HG03571 (cell line): ENCODE measurements around the gene SEC14L3.
"Not testable (repeated sequence)": the region's sequence is repeated elsewhere in the genome, so short reads cannot be mapped to it uniquely, and the experiment has no call there.

Source experiments
- ATAC-seq: cut with Tn5 transposase; IDR thresholded peaks from one replicate; pipeline ENCODE4 v1.9.1; 2021; ENCODE audit not compliant: unreplicated experiment

Gene SEC14L3

DNA sequence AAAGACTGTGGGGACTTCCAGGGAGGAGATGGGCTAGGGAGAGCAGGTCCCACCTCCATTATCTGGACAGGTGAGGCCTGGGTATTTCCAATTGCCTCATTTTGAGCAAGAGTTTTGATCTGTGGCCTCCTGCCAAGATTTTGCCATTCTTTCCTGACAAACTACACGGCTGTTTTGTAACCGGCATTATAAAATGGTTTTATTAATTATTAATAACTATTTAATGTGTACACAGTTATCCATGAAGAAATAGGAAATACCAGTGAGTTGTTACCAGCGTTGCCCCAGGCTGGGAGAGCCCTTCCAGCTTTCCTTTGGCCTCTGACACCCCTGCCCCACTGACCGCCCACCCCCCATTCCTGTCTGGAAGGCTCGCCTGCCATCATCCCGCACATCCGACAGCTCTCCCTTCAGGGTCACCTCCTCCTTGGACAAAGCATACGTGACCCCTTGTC, 14.9 kb upstream of the SEC14L3 start:
- no peak for ATAC-seq

DNA sequence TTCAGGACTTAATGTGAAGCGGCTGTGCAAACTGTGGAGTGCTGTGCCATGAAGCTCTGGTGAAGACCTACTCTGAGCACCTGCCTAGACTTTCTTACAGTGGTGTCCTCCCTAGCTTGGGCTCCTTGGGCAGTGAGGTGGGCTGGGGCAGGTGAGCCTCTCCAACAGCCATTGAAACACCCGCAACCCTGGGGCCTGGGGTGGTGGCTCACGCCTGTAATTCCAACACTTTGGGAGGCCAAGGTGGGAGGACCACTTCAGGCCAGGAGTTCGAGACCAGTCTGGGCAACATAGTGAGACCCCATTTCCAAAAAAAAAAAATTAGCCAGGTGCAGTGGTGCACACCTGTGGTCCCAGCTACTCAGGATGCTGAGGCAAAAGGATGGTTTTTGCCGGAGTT, 14.3 kb upstream of the SEC14L3 start:
- ATAC-seq = no peak

- ATAC-seq = no peak
Measured at GRCh38 chr22:30485362-30485988, 13.7 kb upstream of the SEC14L3 start.

GRCh38 chr22:30483169-30483568, 11.4 kb upstream of the SEC14L3 start:
- ATAC-seq = no peak

GRCh38 chr22:30481711-30482110, 9.9 kb upstream of the SEC14L3 start:
- no peak for ATAC-seq

DNA sequence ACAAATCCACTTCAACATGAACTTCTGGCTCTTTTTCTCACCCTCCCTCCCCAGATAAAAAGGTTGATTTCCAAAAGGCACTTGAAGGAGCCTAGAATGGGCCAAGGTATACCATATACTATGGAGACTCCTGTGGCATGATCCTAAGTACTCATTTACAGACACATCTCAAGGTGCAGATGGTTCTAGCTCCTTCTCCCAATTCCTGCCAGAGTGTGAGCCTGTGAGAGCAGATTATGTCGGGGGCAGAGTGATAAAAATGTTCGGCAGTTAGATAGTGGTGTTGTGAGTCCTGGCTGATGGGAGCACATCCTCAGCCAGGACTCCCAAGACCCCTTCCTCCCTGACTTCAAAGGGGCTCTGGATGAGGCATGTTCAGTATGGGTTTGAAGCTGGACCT, 8.2 kb upstream of the SEC14L3 start:
- no peak for ATAC-seq

- no peak for ATAC-seq
Measured at GRCh38 chr22:30474683-30475424, 3.0 kb upstream of the SEC14L3 start.

DNA sequence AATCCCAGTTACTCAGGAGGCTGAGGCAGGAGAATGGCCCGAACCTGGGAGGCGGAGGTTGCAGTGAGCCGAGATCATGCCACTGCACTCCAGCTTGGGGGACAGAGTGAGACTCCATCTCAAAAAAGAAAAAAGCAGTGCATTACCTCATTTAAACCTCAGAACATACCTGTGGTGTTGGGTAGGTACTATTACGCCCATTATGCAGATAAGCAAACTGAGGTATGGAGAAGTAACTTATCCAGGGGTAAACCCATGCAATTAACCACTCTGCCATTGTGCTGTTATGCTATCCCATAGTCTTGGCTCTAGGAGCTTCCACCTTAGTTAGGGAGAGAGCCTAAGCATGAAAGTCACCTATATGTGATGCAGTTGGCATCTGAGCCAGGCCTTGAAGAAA, 2.3 kb upstream of the SEC14L3 start:
- no peak for ATAC-seq

DNA sequence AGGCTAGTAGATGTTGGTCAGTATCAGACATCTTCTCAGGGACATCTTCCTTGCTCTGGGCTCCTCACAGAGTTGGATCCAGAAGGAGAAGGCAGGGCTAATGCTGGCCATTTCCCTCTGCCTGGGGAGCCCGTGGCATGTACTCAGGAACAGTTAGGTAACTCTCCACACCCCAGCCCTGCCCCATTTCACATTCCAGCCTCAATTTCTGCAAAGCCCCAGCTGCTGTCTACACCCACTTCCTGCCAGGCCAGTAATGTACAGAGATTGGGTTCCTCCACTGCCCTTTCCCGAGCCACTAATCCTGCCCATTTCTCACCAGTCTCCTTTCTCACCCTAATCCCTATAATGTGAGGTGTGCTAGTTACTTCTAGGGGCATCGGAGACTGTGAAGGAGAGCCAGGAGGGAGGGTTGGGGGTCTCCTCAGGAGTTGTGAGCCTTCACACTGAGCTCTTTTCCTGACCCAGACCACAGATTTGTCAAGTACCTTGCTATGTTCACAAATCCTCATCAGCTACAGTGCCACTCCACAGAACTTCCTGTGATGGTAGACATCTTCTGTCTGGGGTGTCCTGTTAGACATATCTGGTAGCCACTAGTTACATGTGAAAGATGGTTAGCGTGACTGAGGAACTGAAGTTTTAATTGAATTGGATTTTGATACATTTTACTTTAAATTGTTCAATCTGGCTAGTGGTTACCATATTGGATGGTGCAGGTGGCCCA, 1.3 kb upstream of the SEC14L3 start:
- no peak for ATAC-seq

DNA sequence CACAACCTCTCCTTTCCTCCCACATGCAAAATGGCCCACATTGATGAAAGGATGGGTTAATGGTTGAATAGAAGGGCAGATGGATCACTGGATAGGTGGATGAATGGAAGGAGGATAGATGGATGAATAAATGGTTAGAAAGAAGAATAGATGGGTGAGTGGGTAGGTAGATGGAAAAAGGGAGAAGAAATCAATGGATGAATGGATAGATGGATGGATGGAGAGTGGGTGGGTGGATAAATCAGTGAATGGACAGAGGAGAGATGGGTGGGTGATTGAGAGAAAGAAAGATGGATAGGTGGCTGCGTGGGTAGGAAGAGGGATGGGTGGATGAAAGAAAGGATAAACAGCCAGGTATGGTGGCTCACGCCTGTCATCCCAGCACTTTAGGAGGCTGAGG, 1.2 kb downstream of the SEC14L3 start:
- no peak for ATAC-seq

- no peak for ATAC-seq
Measured at GRCh38 chr22:30469165-30469564, 2.7 kb downstream of the SEC14L3 start.

GRCh38 chr22:30460555-30460954, 11.3 kb downstream of the SEC14L3 start:
- ATAC-seq = not testable (repeated sequence)

DNA sequence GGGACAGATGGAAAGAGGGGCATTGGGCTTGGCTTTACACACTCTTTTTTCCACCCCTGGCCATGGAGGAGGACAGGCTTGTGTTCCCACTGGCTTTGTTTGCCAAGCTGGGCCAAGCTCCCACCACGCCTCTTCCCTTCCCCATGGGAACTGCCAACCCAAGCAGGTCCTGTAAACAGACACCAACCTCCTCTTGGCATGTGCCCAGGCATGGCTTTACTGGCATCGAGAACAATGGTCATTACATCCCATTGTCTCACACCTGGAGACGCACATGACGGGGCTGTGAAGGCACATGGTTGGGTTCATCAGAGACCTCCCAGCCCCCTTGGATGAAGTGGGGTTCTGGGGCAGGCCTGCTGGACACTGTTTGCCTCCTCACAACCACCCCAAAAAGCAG, 11.7 kb downstream of the SEC14L3 start:
- ATAC-seq = no peak

DNA sequence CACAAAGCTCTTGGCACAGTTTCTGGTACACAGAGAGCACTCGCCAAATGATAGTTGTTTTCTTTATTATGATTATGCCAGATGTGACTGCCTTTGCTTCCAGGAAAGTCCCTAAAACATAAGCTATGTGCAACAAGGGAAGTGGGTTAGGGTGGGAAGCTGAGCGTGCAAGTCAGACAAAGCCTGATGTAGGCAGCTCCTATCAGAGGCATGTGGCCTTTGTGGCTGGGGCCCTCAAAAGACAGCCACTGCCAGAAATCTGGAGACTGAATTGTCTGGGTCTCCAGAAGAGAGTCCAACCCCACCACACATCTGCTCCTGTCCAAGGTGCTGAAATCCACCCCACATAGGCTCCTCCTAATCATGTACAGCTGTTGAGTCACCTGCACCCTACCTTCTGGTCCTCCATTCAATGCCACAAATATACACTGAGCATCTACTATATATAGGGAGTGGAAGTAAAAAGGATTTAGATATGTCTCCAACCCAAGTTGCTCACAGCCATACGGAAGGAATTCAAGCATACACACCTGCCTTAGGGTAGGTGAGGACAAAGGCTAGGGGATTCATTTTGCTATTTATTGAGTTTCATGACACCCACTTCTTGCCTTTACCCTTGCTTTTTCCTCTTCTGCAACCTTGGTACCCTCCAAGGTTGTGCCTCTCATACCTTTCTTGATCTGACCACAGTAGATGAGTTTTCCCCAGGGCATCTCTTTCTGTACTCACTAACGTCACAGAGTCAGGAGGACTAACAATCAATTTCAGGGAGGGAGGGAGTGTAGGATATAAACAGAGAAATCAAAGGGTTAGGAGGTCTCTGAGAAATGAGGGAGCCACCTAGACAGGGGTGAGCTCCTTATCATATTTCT, 12.4 kb downstream of the SEC14L3 start:
- no peak for ATAC-seq

- no peak for ATAC-seq
Measured at GRCh38 chr22:30457981-30458380, 13.8 kb downstream of the SEC14L3 start.

GRCh38 chr22:30455075-30455840, 16.6 kb downstream of the SEC14L3 start:
- no peak for ATAC-seq

DNA sequence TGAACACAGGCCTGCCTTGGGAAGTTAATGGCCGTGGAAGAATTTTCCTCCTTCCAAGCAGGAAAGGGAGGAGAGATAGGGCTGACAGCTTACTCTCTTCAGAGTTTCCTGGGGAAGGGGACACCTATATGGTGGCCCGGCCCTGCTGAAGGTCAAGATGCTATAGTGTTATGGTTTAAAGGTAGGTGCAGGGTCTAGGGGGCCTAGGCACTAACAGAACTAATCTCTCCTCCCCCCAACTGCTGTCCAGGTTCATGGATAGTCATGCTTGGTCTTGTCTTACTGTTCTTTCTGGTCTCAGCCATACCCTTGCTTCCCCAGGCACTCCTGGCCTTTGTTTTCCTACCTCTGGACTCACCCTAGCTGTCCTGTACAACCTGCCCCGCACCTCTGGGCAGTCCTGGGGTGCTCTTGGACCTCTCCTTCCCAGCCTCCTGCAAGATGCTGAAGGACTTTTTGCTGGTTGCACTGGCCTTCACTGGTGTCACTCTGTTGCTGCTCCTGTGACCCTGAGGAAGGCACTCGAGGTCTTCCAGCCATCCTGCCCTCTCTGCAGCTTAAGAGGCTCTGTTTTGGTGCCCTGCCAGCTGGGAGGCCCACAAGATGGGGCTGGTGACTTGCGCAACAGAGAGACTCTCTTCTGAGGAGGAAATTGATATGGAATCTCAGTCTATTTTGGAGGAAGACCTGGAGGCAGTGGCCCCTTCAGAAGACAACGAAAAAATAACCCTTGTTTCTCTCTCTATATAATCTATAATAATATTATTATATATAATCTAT, 17.9 kb downstream of the SEC14L3 start:
- no peak for ATAC-seq

- ATAC-seq = no peak
Measured at GRCh38 chr22:30452861-30453260, 19.0 kb downstream of the SEC14L3 start.

DNA sequence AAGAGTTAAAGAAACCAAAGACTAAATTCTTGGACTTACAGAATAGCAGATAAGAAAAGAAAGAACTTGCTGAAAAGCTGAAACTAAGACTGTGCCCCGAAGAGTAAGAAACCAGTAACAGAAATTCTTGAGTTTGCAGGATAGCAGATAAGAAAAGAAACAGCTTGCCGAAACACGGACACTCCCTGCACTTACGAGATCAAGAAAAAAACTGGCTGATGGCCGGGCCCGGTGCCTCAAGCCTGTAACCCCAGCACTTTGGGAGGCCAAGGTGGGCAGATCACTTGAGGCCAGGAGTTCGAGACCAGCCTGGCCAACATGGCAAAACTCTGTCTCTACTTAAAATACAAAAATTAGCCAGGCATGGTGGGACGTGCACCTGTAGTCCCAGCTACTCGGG, 20.3 kb downstream of the SEC14L3 start:
- ATAC-seq = not testable (repeated sequence)

- ATAC-seq = no peak
Measured at GRCh38 chr22:30447656-30448055, 24.2 kb downstream of the SEC14L3 start.
